Endothelial cell (in vitro differentiated cells): ENCODE data around the gene DOK6. TPM values are rescaled to one million over a fixed set of nuclear protein-coding genes. Genes with fewer than 3 reads are reported as not detected.

ENCODE experiments used
- DNase-seq: peaks from one replicate; pipeline ENCODE4 v3.0.0; 2021; ENCODE audit warnings: low spot score
- H3K27ac Mint-ChIP-seq: one replicate; pipeline ENCODE4 v1.8.0; 2021; ENCODE audit warnings: mixed read lengths, inconsistent platforms; ENCODE audit not compliant: unreplicated experiment
- H3K27me3 Mint-ChIP-seq: one replicate; pipeline ENCODE4 v1.8.0; 2021; ENCODE audit warnings: mild to moderate bottlenecking, moderate library complexity, mixed read lengths, inconsistent platforms; ENCODE audit not compliant: unreplicated experiment
- H3K36me3 Mint-ChIP-seq: one replicate; pipeline ENCODE4 v1.8.0; 2021; ENCODE audit warnings: mild to moderate bottlenecking, low read depth, mixed read lengths, inconsistent platforms; ENCODE audit not compliant: unreplicated experiment
- H3K4me1 Mint-ChIP-seq: one replicate; pipeline ENCODE4 v1.8.0; 2021; ENCODE audit warnings: mild to moderate bottlenecking, mixed read lengths, inconsistent platforms; ENCODE audit not compliant: unreplicated experiment
- H3K4me3 Mint-ChIP-seq: one replicate; pipeline ENCODE4 v1.8.0; 2021; ENCODE audit warnings: mild to moderate bottlenecking, mixed read lengths, inconsistent platforms; ENCODE audit not compliant: unreplicated experiment
- H3K9me3 Mint-ChIP-seq: one replicate; pipeline ENCODE4 v1.8.0; 2021; ENCODE audit warnings: mixed read lengths, inconsistent platforms; ENCODE audit not compliant: unreplicated experiment
- total RNA-seq: library from RNA; stranded (reverse); fragmentation: NEBNext Ultra II Directional; extraction: Animal tissue kit (Norgen Biotek cat#: 25700); gene quantifications from one replicate; pipeline ENCODE4 v1.2.1, GENCODE V29; 2021; ENCODE audit not compliant: unreplicated experiment
- TF ChIP-seq, protein P1 (sequence below): fragments of 200-600 bp; sonication (generic); IDR thresholded peaks from one replicate; pipeline ENCODE4 v1.5.0; 2021; ENCODE audit warnings: antibody characterized with exemption; ENCODE audit not compliant: unreplicated experiment

The DOK6 gene
- total RNA-seq, 1 donor from 2014 or later: 2.2 TPM

DNA sequence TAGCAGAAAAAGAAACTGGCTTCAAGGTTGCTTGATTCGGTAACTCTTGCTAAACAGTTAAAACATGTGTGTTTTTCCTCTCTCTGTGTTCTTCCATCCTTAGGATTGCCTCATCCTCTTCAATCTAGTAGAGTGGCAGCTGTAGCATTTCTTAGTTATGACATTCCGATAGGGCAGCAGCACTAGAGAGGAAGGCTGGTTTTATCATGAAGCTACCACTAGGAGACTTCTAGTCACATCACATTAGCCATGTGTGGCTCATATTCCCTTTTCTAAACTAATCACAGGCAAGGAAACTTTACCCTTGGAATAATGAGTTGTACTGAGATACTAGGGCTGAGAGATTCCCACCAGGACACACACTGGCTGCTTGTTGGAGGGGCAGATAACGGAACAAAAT, 187.6 kb downstream of the DOK6 start:
- DNase-seq: no peak
- Mint-ChIP-seq H3K27ac (no peak overlapping the region), H3K27me3 (no peaks in the 10 kb centered on the region), H3K4me3 (no peak overlapping the region), H3K9me3 (no peaks in the 10 kb centered on the region), H3K36me3 (no peaks in the 10 kb centered on the region), H3K4me1 (no peaks in the 10 kb centered on the region)
- TF ChIP-seq, protein P1, sequence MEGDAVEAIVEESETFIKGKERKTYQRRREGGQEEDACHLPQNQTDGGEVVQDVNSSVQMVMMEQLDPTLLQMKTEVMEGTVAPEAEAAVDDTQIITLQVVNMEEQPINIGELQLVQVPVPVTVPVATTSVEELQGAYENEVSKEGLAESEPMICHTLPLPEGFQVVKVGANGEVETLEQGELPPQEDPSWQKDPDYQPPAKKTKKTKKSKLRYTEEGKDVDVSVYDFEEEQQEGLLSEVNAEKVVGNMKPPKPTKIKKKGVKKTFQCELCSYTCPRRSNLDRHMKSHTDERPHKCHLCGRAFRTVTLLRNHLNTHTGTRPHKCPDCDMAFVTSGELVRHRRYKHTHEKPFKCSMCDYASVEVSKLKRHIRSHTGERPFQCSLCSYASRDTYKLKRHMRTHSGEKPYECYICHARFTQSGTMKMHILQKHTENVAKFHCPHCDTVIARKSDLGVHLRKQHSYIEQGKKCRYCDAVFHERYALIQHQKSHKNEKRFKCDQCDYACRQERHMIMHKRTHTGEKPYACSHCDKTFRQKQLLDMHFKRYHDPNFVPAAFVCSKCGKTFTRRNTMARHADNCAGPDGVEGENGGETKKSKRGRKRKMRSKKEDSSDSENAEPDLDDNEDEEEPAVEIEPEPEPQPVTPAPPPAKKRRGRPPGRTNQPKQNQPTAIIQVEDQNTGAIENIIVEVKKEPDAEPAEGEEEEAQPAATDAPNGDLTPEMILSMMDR: no peak

DNA sequence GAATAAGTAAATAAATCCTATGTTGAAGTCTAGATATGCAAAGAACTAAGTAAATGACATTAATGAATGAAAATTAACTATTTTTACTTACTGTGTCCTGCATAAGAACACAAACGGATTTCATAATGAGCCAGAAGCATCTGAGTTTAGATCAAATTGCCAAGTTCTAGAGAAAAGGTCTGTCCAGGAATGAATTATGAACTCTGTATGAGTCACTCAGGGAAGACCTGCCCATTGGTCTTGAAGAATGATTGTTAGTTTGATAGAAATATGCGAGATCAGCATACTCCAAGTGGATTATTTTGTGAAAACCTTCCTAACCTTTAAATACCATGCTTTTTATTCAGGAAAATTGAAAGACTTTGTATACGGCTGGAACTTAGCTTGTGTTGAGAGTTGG, 189.5 kb downstream of the DOK6 start:
- H3K9me3 Mint-ChIP-seq: no peaks in the 10 kb centered on the region
- no peaks in the 10 kb centered on the region for H3K4me1 Mint-ChIP-seq
- TF ChIP-seq, protein P1: no peak
- no peaks in the 10 kb centered on the region for H3K27me3 Mint-ChIP-seq
- no peak overlapping the region for H3K27ac Mint-ChIP-seq
- DNase-seq: no peak
- no peaks in the 10 kb centered on the region for H3K36me3 Mint-ChIP-seq
- no peak overlapping the region for H3K4me3 Mint-ChIP-seq

DNA sequence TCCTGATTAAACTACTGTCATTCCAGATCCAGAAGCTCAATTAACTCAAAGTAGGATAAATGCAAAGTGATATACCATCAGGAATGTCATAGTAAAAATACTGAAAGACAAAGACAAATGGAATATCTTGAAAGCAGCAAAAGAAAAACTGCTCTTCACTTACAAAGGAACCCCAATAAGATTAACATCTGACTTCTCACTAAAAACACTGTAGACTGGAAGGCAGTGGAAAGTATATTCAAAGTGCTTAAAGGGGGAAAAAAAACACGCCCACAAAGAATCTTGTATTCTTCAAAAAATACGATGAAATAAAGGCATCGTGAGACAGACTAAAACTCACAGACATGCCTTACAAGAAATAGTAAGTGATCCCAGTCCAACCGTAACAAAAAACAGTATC, 195.7 kb downstream of the DOK6 start:
- Mint-ChIP-seq H3K27me3 (no peaks in the 10 kb centered on the region), H3K4me3 (no peak overlapping the region), H3K4me1 (no peaks in the 10 kb centered on the region), H3K27ac (no peak overlapping the region), H3K36me3 (no peaks in the 10 kb centered on the region), H3K9me3 (no peaks in the 10 kb centered on the region)
- TF ChIP-seq, protein P1: no peak
- DNase-seq: no peak

DNA sequence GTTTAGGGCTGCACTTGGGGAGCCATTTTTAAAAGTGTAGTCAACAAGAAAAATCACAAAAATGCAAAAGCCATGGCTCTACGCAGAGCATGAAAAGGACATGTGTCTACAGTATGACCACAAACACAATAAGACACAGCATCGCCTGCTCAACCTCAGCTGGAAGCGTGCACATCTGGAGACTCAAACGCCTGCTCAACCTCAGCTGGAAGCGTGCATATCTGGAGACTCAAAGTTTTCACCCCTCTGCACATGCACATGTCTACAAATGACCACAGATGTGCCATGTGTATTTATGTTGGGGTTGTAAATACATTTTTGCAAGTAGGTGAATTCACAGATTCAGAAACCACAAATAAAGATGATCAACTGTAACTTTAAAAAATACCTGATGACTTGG, 196.9 kb downstream of the DOK6 start:
- Mint-ChIP-seq H3K4me1 (no peaks in the 10 kb centered on the region), H3K9me3 (no peaks in the 10 kb centered on the region), H3K36me3 (no peaks in the 10 kb centered on the region), H3K27ac (no peak overlapping the region), H3K27me3 (peaks cover 2% of the 10 kb centered on the region), H3K4me3 (no peak overlapping the region)
- TF ChIP-seq, protein P1: no peak
- no peak for DNase-seq

DNA sequence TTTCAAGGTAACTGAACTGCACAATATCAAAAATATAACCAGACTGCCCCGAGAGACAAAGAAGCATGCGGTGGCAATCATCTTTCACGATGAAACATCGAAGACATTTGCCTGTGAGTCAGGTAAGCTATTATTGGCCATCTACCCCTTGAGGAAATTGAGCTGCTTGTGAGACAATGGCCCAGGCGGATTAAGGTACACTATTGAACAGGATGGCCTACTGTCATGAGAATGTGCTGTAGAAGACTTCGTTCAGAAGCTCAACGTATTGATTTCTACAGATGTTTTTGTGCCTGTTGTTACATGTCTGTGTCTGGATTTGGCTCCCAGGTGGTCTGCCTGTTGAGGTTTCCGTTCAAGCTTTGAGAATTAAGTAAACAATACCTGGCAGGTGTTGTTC, 198.7 kb downstream of the DOK6 start:
- no peak for DNase-seq
- Mint-ChIP-seq H3K27ac (no peak overlapping the region), H3K4me3 (no peak overlapping the region), H3K9me3 (no peaks in the 10 kb centered on the region), H3K27me3 (peaks cover 2% of the 10 kb centered on the region), H3K4me1 (no peaks in the 10 kb centered on the region), H3K36me3 (no peaks in the 10 kb centered on the region)
- TF ChIP-seq, protein P1: no peak
